SKM-1 (cell line): ENCODE measurements around the gene DNAJB6.

Experiments
- DNase-seq: peaks from one replicate; lab custom pipeline; 2025; ENCODE audit not compliant: unreplicated experiment; lab: John Stamatoyannopoulos, UW

Gene DNAJB6

GRCh38 chr7:157407512-157408257, 70.9 kb downstream of the DNAJB6 start:
- no peak for DNase-seq

- DNase-seq, result no peak
These were observed 71.7 kb downstream of the DNAJB6 start for GRCh38 chr7:157408258-157409101.

- no peak for DNase-seq
These were observed 72.4 kb downstream of the DNAJB6 start for GRCh38 chr7:157409149-157409752.

GRCh38 chr7:157409753-157410727, 73.2 kb downstream of the DNAJB6 start:
- no peak for DNase-seq

GRCh38 chr7:157410831-157411556, 74.2 kb downstream of the DNAJB6 start:
- DNase-seq, result no peak

- no peak for DNase-seq
These were observed 74.8 kb downstream of the DNAJB6 start for GRCh38 chr7:157411580-157411979.

GRCh38 chr7:157412021-157412443, 75.2 kb downstream of the DNAJB6 start:
- DNase-seq, result no peak

- no peak for DNase-seq
These were observed 75.8 kb downstream of the DNAJB6 start for GRCh38 chr7:157412491-157413180.

- DNase-seq, result no peak
These were observed 77.3 kb downstream of the DNAJB6 start for GRCh38 chr7:157413881-157414701.

GRCh38 chr7:157414702-157415096, 77.9 kb downstream of the DNAJB6 start:
- DNase-seq, result no peak

GRCh38 chr7:157415486-157415885, 78.7 kb downstream of the DNAJB6 start:
- DNase-seq, result no peak

- no peak for DNase-seq
These were observed 79.2 kb downstream of the DNAJB6 start for GRCh38 chr7:157416011-157416410.

- DNase-seq, result no peak
These were observed 81.6 kb downstream of the DNAJB6 start for GRCh38 chr7:157418204-157419034.

GRCh38 chr7:157419035-157419293, 82.2 kb downstream of the DNAJB6 start:
- no peak for DNase-seq

- no peak for DNase-seq
These were observed 85.5 kb downstream of the DNAJB6 start for GRCh38 chr7:157422279-157422678.

- no peak for DNase-seq
These were observed 86.5 kb downstream of the DNAJB6 start for GRCh38 chr7:157423348-157423747.

- DNase-seq, result no peak
These were observed 87.2 kb downstream of the DNAJB6 start for GRCh38 chr7:157423886-157424565.
